Body of pancreas (tissue), 4 donors: ENCODE results near the gene LRP11.

Source experiments
- CTCF ChIP-seq, 7 experiments: fragments of 450-650 bp in 4 of 7; fragments of 200-600 bp in 3 of 7; sonication (generic) in 3 of 7; IDR thresholded peaks; one replicate each; pipeline ENCODE4 v1.5.1; 2016 to 2019; ENCODE audit warnings: antibody characterized with exemption in 7 of 7
- POLR2A ChIP-seq, 3 donors: fragments of 450-650 bp; IDR thresholded peaks; one replicate each; pipeline ENCODE4 v1.6.1; 2016; ENCODE audit warnings: antibody characterized with exemption in 3 of 3, mild to moderate bottlenecking in 2 of 3

- no peak for TF ChIP-seq CTCF (IDR thresholded peaks at IDR 0.05)
- no peak for TF ChIP-seq POLR2A (IDR thresholded peaks at IDR 0.05)
Measured at GRCh38 chr6:149855741-149856140, 8.4 kb downstream of the LRP11 start.
